GM19043 (cell line): Measurements from ENCODE around the gene COQ8A.

Experiments used
- ATAC-seq: cut with Tn5 transposase; IDR thresholded peaks from one replicate; pipeline ENCODE4 v1.9.1; 2021; ENCODE audit warnings: low read depth; ENCODE audit not compliant: unreplicated experiment

Gene COQ8A

DNA sequence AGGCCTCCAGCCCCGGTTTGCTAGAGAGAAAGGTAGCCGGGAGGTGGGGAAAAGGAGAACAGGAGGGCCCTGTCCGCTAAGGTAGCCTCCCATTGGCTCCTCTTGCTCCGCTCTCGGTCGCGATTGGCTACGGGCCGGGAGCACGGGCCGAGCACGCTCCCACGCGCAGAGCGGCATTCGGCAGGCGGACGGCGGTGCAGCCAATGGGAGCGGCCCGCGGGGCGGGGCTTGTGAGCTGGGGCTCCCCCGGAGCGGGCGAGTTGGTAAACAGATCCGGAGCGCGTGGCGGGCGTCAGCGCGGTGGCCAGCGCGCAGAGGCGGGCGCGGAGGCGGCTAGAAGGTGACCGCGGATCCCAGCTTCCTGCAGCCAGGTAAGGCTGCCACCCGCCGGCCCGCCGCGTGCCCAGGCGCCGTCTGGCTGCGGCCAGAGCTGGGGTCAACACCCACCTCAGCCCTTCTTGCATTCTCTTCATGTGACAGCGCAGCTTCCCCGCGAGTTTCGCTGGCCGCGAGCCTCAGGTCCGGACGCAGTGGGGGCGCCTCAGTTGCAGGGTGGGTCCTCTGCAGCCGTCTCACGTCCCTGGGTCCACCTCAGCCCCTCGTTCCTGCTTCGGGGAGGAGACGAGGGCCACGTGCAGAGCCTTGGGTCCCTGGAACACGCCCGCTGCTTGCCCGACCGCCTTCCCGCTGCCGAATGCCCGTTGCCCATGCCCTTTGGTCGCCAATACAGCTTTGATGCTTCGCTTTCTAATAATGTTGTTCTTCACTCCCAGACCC lies at the start of gene COQ8A:
Gene COQ8A, plus strand, starts transcription at position 266 of the 777 bp plus-strand sequence. CDS start 21,092 bp downstream, outside the sequence.
- ATAC-seq = peak; percentile 94

DNA sequence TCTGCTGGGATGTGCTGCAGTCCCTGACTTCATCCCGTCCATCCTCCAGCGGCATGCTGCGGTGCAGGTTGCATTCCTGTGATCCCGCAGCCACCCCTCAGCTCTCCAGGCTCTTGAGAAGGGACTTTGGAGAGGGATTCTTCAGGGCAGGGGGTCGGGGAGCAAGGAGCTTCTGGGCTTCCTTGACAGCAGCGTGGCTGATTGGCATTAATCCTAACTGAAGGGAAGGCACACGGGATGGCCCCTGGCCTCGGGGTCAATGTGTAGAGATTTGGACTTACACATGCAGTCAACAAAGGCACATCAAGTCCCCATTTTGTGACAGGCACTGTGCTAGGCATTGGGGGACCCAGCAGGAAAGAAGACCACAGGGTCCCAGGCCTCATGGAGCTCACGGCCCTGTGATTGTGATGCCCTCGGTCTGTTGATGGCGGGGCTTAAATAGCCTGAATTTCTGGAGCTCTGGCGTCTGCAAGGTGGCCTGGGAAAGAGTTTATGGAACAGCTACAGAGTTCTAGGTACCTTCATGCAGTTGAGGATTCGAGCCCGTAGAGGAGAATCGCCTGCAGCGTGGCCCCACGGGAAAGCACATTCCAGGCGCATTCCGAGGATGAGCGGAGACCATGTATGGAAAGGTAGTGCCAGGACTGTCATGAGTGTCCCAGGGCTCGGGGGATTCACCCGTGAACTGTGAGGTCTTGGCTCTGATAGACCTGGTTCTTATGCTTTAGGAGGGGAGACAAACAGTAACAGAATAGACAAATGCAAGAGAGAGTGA lies 49.6 kb upstream of the COQ8A start:
- no peak for ATAC-seq

DNA sequence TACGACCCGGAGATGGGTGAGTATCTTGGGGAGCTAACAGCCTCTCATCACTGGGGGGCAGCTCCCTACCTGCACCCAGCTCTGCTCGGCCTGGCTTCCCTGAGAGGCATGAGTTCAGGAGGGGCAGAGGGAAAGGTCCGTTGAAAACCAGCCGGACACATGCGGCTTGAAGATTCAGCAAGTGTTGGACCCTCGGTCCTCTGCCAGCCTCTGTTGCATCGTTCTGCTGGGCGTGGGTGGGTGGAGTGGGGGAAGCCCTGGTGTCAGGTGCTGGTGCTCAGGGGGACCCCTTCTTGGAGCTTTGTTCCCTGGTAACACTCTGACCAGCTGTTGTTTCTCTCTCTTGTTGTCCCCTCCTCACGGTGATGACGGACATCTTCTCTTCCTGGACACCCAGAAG lies 48.7 kb upstream of the COQ8A start:
- no peak for ATAC-seq

DNA sequence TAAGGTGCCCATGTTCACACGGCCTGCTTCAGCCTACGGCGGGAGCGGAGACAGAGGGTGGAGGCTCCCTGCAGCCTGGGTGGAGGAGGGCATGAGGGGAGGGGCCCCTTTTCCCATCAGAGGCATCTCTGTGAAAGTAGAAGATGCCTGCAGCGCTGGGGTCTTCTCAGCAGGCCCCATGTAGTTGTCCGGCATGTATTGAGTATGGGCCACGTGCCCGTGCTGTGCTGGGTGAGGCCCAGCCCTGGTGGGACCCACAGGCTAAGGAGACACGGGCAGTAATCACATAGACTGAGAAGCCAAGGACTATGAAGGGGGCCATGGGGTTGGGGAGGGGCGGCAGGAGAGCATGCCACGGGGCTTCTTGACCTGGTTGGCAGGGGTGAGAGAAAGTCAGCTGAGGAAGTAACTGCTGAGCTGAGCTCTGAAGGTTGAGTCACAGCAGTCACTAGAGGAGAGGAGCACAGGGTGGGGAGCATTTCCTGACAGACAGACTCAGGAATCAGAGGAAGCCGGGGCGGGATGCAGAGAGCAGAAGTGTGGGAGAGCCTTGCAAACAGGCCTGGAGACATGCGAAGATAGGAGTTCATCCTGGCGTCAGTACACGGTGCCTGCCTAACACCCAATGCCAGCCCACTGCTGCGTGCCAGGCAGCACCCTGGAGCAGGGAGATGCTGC lies 48.1 kb upstream of the COQ8A start:
- ATAC-seq = no peak

DNA sequence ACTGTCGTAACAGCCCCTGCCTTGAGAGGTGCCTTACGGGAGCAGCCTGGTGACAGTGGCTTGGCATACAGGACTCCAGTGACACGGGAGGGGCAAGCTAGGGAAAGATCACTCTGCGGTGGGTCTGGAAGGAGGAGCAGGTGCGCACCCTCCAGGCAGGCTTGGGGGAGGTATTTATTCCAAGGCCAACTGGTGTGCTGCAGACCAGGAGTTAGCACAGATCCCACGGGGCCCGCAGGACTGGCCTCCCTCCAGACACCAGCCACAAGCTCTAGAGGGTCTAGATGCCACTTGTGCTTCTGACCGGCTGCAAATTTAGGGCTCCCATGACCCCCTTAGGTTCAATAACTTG lies 47.6 kb upstream of the COQ8A start:
- no peak for ATAC-seq

DNA sequence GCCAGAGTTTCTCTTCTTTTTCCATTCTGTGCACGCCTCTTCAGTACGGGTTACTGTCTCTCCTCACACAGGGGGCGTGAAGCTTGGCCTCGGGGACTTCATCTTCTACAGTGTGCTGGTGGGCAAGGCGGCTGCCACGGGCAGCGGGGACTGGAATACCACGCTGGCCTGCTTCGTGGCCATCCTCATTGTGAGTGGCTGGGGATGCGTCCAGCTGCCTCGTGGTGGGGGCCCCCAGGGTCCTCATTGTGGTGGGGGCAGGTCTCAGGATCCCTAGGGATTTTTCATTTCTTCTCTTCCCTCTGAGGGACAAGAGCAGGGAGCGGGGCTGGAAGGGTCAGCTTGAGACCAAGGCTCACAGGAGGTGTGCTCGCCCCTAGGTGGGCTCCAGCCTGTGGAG lies 46.2 kb upstream of the COQ8A start:
- no peak for ATAC-seq

DNA sequence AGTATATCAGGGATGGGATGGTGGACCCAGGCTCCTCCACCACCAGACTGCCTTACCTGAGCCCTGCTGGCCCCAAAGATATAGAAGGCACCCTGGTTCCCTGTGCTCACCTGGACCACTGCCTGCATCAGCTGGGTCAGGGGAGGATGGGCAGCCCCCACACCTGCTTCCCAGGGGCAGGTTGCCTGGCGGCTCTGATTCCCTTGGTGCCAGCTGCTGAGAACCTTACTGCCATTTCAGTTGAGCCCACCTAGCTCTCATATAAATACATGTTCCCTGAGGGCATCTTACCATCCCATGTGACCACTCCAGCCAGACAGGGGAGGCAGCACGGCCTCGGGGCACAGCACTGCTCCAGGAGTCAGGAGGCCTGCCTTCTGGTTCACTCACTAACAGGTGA lies 45.3 kb upstream of the COQ8A start:
- no peak for ATAC-seq

DNA sequence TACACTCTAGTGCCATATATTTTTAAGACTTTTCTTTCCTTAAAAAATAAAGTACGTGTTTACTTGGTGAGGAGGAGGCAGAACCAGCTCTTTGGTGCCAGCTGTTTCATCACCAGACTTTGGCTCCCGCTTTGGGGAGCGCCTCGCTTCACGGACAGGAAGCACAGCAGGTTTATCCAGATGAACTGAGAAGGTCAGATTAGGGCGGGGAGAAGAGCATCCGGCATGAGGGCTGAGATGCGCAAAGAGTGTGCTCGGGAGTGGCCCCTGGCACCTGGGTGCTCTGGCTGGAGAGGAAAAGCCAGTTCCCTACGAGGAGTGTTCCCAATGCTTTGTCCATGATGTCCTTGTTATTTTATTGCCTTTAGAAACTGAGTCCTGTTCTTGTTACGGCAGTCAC lies 44.5 kb upstream of the COQ8A start:
- ATAC-seq = no peak

DNA sequence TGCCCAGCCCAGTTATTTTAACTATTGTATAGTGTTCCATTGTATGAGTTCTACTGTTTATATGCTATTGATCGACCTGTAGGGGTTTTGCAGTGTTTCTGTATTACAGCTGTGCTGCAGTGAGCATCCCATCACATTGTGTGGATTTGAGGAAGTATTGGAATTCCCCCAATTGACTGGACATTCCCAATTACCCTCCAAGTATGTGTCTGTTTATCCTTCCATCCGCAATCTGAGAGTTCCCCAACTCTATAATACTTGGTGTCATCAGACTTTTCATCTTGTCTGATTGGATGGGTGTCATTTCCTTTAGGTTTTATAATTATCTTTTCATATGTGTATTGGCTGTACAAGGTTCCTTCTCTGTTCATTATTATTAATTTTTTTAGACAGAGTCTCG lies 41.8 kb upstream of the COQ8A start:
- ATAC-seq = no peak

DNA sequence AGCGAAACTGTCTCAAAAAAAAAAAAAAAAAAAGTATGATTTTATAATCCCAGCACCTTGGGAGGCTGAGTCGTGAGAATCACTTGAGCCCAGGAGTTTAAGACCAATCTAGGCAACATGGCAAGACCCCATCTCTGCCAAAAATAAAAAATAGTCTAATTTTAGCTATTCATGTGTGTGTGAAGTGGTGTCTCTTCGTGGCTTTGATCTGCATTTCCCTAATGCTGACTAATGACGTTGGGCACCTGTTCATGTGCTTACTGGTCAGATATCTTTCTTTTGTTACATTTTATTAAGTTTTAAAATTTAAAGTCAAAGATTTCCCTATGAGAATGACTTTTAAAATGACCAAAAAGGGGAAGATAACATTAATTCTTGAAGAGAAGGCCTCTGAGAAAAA lies 38.7 kb upstream of the COQ8A start:
- no peak for ATAC-seq

DNA sequence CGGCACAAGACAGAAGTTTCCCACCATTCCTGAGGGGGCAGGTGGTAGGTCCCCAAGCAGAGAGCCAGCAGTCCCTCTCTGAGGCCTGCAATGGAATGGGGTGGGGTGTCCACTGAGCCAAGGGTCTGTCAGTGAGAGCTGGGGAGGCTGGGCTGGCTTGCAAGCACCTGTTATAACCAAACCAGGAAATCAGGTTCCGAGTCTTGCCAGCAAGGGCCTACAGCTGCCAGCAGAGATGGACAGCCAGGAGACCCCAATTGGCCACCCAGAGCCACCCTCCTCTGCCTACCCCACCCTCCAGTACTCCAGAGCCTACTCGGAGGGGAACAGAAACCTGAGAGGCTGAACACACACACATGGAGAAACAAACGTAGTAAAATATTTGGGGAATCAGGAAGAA lies 37.5 kb upstream of the COQ8A start:
- ATAC-seq = no peak

DNA sequence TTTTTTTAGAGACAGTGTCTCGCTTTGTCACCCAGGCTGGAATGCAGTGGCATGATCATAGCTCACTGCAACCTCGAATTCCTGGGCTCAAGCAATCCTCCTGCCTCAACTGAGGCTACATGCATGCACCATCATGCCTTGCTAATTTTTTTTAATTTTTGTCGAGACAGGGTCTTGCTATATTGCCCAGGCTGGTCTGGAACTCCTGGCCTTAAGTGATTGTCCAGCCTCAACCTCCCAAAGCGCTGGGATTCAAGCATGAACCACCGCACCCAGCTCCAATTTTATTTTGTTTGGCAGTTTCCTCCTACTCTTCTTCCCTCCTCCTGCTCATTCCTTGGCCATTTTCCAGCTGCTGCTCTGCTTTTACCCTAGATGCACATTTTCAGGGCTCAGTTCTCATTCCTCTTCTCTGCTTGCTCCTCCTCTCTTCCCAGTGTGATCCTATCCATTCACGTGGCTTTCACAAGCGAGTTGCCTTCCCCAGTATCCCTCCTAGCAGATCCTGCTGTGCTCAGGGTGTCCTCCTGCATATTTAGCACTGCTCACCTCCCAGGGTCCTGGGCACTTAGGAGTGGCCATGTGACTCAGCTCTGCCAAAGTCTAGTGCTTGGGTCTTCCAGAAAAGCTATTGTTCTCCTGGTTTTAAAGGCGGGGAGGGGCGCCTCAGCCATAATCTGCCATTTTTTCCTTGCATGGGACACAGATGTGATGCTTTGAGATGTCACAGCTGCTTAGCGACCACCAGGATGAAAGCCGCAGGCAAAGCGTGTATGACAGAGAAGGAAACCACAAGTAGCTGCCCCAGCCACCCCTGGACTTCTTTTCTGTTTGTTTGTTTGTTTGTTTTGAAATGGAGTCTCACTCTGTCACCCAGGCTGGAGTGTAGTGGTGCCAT lies 36.0 kb upstream of the COQ8A start:
- ATAC-seq = no peak

DNA sequence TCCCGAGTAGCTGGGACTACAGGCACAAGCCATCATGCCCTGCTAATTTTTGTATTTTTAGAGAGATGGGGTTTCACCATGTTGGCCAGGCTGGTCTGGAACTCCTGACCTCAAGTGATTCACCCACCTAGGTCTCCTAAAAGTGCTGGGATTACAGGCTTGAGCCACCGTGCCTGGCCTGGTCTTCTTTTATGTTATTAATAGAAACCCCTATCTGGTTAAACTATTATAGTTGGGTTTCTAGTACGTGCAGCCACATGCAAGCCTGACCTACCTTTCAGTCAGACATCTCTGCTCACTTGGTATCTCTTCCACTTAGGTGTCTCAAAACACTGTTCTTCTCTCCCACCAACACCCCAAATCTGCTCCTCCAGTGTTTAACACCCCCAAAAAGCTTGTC lies 35.3 kb upstream of the COQ8A start:
- ATAC-seq = no peak

DNA sequence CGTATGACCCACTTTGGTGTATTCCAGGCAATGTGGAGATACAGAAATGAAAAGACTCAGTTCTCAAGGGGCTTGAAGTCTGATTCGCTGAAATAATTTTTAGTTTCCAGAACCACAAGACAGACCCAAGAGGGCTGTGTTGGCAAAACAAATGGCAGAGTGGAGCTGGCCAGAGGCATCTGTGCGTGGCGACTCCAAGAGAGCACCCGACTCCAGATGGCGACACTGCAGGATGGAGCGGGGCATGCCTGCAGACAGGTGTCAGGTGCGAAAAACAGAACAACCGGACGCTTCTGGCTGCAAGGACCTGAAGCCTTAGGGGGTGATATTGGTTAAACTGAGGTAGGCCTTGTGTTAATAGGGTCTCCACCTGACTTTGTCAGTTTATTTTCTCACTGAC lies 31.7 kb upstream of the COQ8A start:
- ATAC-seq = no peak

DNA sequence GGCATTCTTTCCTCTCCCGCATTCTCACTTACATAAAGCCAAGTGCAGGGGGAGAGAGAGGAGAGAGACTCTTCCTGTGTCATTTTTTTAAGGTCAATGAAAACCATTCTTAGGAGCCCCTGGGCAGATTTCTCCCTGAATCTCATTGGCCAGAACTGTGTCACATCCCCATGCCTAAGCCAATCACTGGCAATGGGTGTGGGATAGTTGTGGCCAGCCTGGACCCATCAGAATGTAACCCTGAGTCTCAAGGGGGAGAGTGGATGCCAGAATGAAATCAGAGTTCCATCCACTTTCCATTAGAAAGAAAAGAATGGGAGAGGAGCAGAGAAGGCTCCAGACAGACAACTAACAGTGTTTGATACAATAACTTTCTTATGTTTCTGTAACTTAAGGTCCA lies 31.2 kb upstream of the COQ8A start:
- ATAC-seq = no peak

DNA sequence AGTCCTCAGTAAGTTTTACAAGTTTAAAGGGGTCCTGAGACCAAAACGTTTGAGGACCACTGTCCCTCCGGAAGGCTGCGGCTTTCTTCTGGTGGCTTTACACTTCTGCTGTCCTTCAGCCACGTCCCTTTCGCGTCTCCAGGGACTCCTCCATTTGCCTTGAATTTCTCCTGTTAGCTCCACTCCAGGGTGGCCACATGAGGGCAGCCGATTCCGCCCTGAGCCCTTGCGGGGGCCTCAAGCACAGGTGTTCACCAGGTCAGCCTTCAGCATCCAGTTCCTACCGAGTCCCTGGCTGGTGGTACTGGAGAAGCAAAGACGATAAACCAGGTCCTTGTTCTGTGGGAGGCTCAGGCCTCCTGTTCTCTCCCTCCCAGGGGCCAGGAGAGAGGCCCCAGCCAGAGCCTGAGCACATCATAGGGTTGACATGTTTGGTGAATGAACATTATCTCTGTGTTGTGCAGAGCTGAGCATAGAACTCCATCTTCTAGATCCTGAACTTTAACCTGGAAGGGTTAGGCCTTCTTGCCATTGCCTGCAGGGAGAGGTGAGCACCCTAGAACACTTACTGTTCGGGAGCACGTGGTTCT lies 27.4 kb upstream of the COQ8A start:
- peak; percentile 64 for ATAC-seq

DNA sequence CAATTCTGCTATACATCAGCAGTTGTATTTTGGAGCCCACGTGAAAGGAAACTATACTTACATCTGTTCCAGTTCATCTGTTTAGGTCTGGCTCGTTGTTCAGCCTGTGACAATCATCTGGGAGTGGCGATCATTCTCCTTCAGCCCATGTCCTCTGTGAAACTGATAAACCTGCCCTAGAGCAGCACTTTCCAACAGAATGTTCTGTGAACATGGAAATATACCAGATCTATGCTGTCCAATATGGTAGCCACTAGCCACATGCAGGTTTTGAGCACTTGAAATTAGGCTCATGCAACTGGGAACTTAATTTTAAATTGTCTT lies 24.5 kb upstream of the COQ8A start:
- no peak for ATAC-seq

DNA sequence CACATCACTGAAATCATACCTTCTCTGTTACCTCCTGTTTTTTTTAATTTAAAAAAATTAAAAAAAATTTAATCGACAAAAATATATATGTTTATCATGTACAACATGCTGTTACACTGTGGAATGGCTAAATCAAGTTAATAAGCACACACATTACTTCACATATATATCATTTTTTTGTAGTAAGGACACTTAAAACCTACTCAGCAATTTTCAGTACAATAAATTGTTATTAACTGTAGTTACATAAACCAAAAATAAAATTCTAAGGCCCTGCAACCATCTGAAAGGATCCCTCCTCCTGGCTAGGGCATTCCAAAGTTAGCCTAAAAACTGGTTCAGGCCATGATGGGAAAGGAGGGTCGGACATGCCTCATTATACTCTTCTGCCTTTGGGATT lies 23.6 kb upstream of the COQ8A start:
- no peak for ATAC-seq

DNA sequence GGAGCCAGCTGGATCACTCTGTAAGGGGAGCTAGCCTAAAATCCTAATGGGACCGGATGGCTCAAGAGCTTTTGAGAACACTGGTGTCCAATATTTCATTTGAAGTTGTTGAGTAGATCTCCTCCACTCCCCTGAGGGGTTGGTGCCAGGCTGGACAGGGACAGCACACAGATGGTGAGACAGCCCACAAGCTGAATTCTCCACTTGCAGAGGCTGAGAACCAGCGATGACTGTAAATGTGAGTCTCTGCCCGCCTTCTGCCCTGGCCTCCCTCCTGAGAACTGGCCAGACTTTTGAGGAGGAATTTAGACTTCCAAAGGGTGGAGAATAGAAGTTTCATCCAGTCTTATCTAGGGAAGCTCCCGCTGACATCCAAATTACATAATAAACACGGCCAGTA lies 20.5 kb upstream of the COQ8A start:
- ATAC-seq = no peak

DNA sequence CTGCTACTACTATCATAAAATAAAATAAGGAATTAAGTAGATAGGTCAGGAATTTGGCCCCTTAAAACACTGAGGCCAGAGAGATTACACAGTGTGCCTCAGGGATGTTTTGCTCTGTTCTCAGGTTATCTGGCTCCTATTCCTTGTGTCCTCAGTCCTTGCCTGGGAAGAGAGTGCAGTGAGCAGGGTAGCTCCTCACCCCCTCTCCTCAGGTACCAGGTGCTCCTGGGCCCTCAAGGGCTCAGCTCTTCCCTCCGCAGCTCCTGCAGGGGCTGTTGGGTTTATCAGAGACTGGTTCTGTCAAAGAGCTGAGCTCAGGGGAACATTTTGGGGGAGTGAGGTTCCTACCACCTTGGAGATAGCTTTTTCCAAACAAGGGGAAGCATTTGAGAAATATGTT lies 20.1 kb upstream of the COQ8A start:
- no peak for ATAC-seq
